Activated CD4-positive, alpha-beta T cell treated with anti-CD3 and anti-CD28 coated beads for 36 hours (primary cell): ENCODE results near the gene SRSF3. TPM values are rescaled to one million over a fixed set of nuclear protein-coding genes. Genes with fewer than 3 reads are reported as not detected.
A peak's percentile ranks its signal among the peaks of the same experiment; 100 is the strongest.

Experiments used
- ATAC-seq: fragments of 200-7000 bp; cut with Tn5 transposase; one replicate; pipeline ENCODE4 v1.10.0; 2021; ENCODE audit warnings: mild to moderate bottlenecking, moderate library complexity
- CTCF ChIA-PET: fragments of 350-600 bp; sonication (Branson Sonifier 250); formaldehyde crosslinking; loops from one replicate; lab custom pipeline; 2021; ENCODE audit warnings: antibody characterized with exemption; lab: Charles Lee
- POLR2A ChIA-PET: fragments of 350-600 bp; sonication (Branson Sonifier 250); formaldehyde crosslinking; loops from one replicate; lab custom pipeline; 2021; ENCODE audit warnings: antibody characterized with exemption, inconsistent platforms; lab: Charles Lee
- DNase-seq: peaks from one replicate; pipeline ENCODE4 v3.0.0-alpha.2; 2020
- H3K27ac Mint-ChIP-seq: one replicate; pipeline ENCODE4 v1.8.0; 2021; ENCODE audit warnings: mixed read lengths
- H3K27me3 Mint-ChIP-seq: one replicate; pipeline ENCODE4 v1.8.0; 2021; ENCODE audit warnings: mixed read lengths
- H3K36me3 Mint-ChIP-seq: one replicate; pipeline ENCODE4 v1.8.0; 2021; ENCODE audit warnings: low read depth, mixed read lengths
- H3K4me1 Mint-ChIP-seq: one replicate; pipeline ENCODE4 v1.8.0; 2021; ENCODE audit warnings: mixed read lengths
- H3K4me3 Mint-ChIP-seq: one replicate; pipeline ENCODE4 v1.8.0; 2021; ENCODE audit warnings: mild to moderate bottlenecking, moderate library complexity, mixed read lengths
- H3K9me3 Mint-ChIP-seq: one replicate; pipeline ENCODE4 v1.8.0; 2021; ENCODE audit warnings: low read depth, mixed read lengths
- intact Hi-C, 2 experiments: fragments of 100-400 bp; cut with DNase I in 1 of 2; cut with micrococcal nuclease in 1 of 2; formaldehyde crosslinking; loops; one replicate each; pipeline versions ENCODE4 v1.14.2 to v1.15.1; 2022 to 2024; cut with DNase I, micrococcal nuclease
- total RNA-seq, 2 experiments: library from RNA; stranded (reverse); gene quantifications; one replicate each; pipeline ENCODE4 v1.2.3, GENCODE V29; 2021

Gene SRSF3
- total RNA-seq, result 100 to 1,000 TPM; 298 to 464 TPM

DNA sequence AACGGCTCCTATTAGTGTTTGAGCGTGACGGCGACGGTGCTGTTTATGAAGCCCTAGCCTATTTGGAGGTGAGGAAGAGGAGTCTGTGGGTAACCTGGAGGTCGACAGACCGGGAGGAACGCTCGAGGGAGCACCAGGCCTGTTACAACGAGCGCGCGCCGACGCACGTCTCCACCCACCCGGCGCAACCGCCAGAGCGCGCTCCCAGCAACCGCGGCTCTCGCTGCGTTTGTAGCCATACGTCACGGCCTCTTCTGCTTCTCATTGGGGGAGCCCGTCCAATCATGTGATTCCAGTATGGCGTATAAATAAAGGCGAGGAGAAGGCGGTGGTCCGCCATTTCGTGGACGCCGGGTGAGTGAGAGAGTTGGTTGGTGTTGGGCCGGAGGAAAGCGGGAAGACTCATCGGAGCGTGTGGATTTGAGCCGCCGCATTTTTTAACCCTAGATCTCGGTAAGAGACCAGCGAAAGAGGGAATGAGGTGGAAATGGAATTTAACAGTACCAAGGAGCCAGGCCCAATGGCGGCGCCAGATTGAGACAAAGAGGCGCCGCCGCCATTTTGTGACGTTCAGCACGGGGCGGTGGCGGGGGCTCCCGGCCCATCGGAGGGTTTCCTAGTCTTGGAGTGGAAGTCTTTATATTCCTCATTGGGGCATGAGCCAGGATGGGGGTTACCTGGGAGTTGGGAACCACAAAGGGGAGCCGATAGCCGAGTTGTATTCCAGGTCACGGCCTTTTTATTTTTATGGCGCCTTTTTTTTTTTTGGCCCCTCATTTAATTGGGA lies at the start of gene SRSF3:
Gene SRSF3 (plus strand): TSS at position 334 of the 787 bp plus-strand sequence. CDS start 2,401 bp downstream, outside the sequence.
- ChIA-PET CTCF (interaction anchor here (1.0 kb wide), 1 partner anchor 99 kb away, joined by 3 read pairs; no protein-coding TSS in a partner anchor), POLR2A (interaction anchor here (0.6 to 2.6 kb wide), 8 partner anchors 13 to 296 kb away, joined by 3 to 11 read pairs (median 4); no protein-coding TSS in a partner anchor)
- H3K4me1 Mint-ChIP-seq, result peaks cover 21% of the 10 kb centered on the region
- no peaks in the 10 kb centered on the region for H3K27me3 Mint-ChIP-seq
- no peaks in the 10 kb centered on the region for H3K9me3 Mint-ChIP-seq
- DNase-seq (peak; percentile 98), ATAC-seq (peak; percentile 92)
- H3K36me3 Mint-ChIP-seq, result peaks cover 52% of the 10 kb centered on the region
- peak within 1 kb of the TSS; percentile 99 for H3K27ac Mint-ChIP-seq
- H3K4me3 Mint-ChIP-seq, result peak within 1 kb of the TSS; percentile 88
- intact Hi-C loops, result loop anchor here (1.0 to 2.0 kb wide), 11 partner anchors 47 to 577 kb away; partner anchors contain the start of genes STK38 (in 2 of the 2), KCTD20 (in 1 of the 2), MAPK13 (in 1 of the 2) and MAPK14 (in 1 of the 2)

DNA sequence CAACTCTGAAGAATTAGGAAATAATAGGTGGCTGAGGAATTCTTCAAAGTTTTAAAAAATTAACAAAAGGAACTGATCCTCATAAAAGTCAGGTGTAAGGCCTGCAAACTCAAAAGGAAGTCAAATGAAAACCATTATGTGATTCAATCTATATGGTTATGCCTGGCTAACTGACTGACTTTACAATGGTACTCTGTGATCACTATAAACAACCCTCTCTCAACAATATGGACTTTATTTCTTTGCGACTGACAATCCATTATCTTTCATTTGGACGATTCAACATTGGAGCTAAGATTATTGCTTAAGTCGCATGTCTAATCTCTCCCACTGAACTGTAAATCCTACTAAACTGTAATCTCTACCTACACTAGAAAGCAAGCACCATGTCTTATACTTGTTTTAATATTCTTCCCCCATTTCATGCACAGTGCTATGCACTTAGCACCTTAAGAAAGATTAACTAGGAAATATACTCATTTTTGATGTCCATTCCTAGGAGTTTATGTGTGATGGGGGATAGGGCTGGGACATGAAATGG lies 48.3 kb upstream of the SRSF3 start:
- CTCF ChIA-PET, result interaction anchor here (0.7 to 1.0 kb wide), 6 partner anchors 12 to 107 kb away, joined by 3 to 4 read pairs (median 3); no protein-coding TSS in a partner anchor
- peaks cover 48% of the 10 kb centered on the region for H3K4me1 Mint-ChIP-seq

DNA sequence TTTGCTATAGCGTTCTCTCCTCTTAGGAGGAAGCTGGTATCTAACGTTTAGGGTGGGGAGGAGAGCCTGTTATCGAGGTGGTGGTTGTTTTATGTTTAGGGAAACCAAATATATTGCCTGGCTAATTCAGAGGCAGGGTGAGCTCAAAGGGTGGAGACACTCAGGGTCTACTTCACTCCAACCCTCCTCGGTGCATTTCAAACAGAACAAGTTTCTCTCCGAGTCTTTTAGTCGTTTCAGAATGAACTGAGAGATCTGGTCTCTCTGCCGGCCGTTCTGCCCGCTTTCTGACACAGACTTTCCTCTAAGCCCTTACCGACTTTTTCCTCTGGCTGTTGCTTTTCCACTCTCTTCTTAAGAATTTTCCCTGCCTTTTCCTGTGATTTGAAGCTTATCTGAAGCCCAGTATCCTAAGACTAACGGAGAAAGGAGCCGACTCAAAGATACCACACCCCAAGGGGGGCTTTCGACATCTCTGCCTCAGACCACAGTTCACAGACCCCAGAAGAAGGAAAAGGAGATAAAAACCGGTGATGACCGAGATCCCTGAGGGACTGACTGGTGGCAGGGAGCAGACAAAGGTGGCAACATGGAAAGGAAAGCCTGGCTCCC lies 47.7 kb upstream of the SRSF3 start:
- intact Hi-C loops, result loop anchor here (2.0 to 5.0 kb wide), 5 partner anchors 48 to 518 kb away; partner anchors contain the start of genes KCTD20 (in 1 of the 2), MAPK13 (in 1 of the 2), PPIL1 (in 1 of the 2) and PXT1 (in 1 of the 2)
- ATAC-seq (peak; percentile 12), DNase-seq (peak; percentile 62)
- H3K27ac Mint-ChIP-seq, result peak overlapping the region; percentile 97
- peaks cover 12% of the 10 kb centered on the region for H3K36me3 Mint-ChIP-seq
- ChIA-PET CTCF (interaction anchor here (0.7 to 1.0 kb wide), 5 partner anchors 13 to 106 kb away, joined by 3 to 4 read pairs (median 3); no protein-coding TSS in a partner anchor), POLR2A (no interaction called here)
- H3K9me3 Mint-ChIP-seq, result no peaks in the 10 kb centered on the region
- H3K4me1 Mint-ChIP-seq, result peaks cover 43% of the 10 kb centered on the region
- no peaks in the 10 kb centered on the region for H3K27me3 Mint-ChIP-seq
- peak overlapping the region; percentile 94 for H3K4me3 Mint-ChIP-seq

More for the DNA sequence above, 48.3 kb upstream of the SRSF3 start:
- H3K36me3 Mint-ChIP-seq, result peaks cover 12% of the 10 kb centered on the region
- ATAC-seq (no peak), DNase-seq (no peak)
- intact Hi-C loops, result loop anchor here (2.0 to 5.0 kb wide), 5 partner anchors 49 to 517 kb away; partner anchors contain the start of genes KCTD20 (in 1 of the 2), MAPK13 (in 1 of the 2), PPIL1 (in 1 of the 2) and PXT1 (in 1 of the 2)
- H3K9me3 Mint-ChIP-seq, result no peaks in the 10 kb centered on the region
- POLR2A ChIA-PET, result interaction anchor here (0.5 to 1.3 kb wide), 2 partner anchors 50 to 1471 kb away, joined by 3 to 6 read pairs; no protein-coding TSS in a partner anchor
- peak overlapping the region; percentile 97 for H3K27ac Mint-ChIP-seq
- peak overlapping the region; percentile 94 for H3K4me3 Mint-ChIP-seq
- H3K27me3 Mint-ChIP-seq, result no peaks in the 10 kb centered on the region

DNA sequence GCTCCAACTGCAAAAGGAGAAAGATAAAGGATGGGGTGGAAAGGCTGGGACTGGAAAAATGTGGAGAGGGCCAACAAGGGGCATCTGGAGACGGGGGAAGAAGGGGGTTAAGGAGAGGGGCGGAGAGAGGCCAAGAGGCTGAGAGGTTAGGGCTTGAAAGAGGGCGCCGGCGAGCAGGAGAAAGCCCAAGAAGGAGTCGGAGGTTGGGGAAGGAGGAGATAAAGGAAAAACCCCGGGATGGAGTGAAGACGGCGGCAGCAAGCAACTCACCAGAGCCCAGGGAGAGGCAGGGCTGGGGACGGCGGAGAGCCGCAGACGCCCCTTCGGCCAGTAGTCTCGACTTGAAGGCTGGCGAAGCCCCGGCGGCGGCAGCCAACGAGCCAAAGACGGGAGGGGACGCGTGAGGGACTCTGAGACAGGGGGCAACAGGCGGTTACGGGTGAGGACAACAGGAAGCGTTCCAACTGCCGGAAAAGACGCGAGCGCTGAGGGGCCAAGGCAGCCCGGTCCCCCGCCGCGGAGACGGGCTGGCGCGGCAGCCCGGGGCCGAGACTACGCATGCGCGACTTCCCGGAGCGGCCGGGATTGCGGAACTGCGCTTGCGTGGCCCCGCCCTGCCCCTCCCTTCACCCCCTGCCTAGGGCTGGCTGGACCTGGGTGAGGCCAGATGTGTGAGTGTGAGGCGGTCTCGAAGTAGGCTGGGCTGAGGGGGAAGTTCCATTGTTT lies 47.1 kb upstream of the SRSF3 start, which contains the start of gene STK38:
Gene STK38 (minus strand): TSS at position 560 of the 726 bp plus-strand sequence. CDS start 7,277 bp downstream, outside the sequence.
- POLR2A ChIA-PET, result interaction anchor here (0.6 kb wide), 1 partner anchor 50 kb away, joined by 3 read pairs; no protein-coding TSS in a partner anchor
- peak within 1 kb of the TSS; percentile 94 for H3K4me3 Mint-ChIP-seq
- CTCF ChIA-PET, result interaction anchor here (0.9 to 1.0 kb wide), 2 partner anchors 13 to 103 kb away, joined by 3 to 4 read pairs; no protein-coding TSS in a partner anchor
- H3K4me1 Mint-ChIP-seq, result peaks cover 36% of the 10 kb centered on the region
- DNase-seq, result peak; percentile 97
- H3K36me3 Mint-ChIP-seq, result peaks cover 9% of the 10 kb centered on the region
- H3K27me3 Mint-ChIP-seq, result no peaks in the 10 kb centered on the region
- H3K9me3 Mint-ChIP-seq, result no peaks in the 10 kb centered on the region
- intact Hi-C loops, result loop anchor here (1.0 to 5.0 kb wide), 10 partner anchors 47 to 518 kb away; partner anchors contain the start of genes KCTD20 (in 2 of the 2), PXT1 (in 2 of the 2), SRSF3 (in 2 of the 2) and MAPK13 (in 1 of the 2)
- H3K27ac Mint-ChIP-seq, result peak within 1 kb of the TSS; percentile 97
- ATAC-seq, result peak; percentile 90

DNA sequence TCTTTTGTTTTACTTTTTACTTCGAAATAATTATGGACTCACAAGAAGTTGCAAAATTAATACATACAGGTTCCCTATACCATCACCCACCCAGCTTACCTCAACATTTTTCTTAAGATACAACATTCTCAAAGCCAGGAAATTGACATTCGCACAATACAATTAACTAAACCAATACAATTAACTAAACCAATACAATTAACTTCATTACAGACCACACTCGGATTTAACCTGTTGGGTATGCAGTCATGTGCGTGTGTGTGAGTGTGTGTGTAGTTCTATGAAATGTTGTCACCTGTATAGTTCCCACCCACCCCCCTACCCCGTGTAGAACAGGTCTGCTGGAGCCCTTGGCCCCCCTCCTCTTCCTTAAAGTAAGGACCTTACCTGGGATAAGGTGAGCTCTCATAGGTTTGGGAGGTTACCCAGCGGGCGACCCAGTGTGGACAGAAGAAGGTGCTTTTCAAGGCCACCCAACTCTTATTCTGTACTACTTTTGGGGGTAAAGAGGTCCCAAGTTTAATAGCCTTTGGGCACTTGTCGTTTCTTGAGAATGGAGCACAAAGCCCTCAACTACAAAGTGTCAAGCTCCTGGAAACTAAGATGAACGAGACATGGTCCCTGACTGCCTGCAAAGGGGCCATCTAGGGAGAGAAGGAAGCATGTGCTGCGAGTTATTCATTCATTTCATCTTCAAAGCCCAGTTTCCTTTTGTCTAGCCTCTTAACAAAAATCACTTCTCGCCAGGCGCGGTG lies 46.3 kb upstream of the SRSF3 start:
- no peak for ATAC-seq
- CTCF ChIA-PET, result interaction anchor here (1.0 kb wide), 1 partner anchor 28 kb away, joined by 4 read pairs; no protein-coding TSS in a partner anchor
- DNase-seq, result peak; percentile 19
- Mint-ChIP-seq H3K4me3 (peak overlapping the region; percentile 94), H3K27me3 (no peaks in the 10 kb centered on the region), H3K4me1 (peaks cover 35% of the 10 kb centered on the region), H3K9me3 (no peaks in the 10 kb centered on the region), H3K27ac (peak overlapping the region; percentile 93), H3K36me3 (peaks cover 9% of the 10 kb centered on the region)
- intact Hi-C loops, result loop anchor here (1.0 to 5.0 kb wide), 10 partner anchors 46 to 519 kb away; partner anchors contain the start of genes KCTD20 (in 2 of the 2), PXT1 (in 2 of the 2), SRSF3 (in 2 of the 2) and MAPK13 (in 1 of the 2)
- POLR2A ChIA-PET, result interaction anchor here (0.6 kb wide), 1 partner anchor 50 kb away, joined by 3 read pairs; no protein-coding TSS in a partner anchor

DNA sequence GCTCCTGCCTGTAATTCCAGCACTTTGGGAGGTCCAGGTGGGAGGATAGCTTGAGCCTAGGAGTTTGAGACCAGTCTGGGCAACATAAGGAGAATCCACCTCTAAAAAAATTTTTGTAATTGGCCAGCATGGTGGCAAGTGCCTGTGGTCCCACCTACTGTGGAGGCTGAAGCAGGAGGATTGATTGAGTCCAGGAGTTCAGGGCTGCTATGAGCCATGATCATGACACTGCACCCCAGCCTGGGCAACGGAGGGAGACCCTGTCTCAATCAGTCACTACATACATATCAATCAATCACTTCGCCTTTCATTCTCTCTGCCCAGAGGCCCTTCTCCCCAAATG lies 45.8 kb upstream of the SRSF3 start:
- no peak for ATAC-seq
- peak; percentile 24 for DNase-seq
- Mint-ChIP-seq H3K27me3 (no peaks in the 10 kb centered on the region), H3K4me3 (peak overlapping the region; percentile 9), H3K9me3 (no peaks in the 10 kb centered on the region), H3K27ac (peak overlapping the region; percentile 93), H3K36me3 (peaks cover 6% of the 10 kb centered on the region), H3K4me1 (peaks cover 30% of the 10 kb centered on the region)
- CTCF ChIA-PET, result interaction anchor here (0.6 to 1.2 kb wide), 6 partner anchors 9 to 211 kb away, joined by 3 to 4 read pairs (median 3); no protein-coding TSS in a partner anchor
- intact Hi-C loops, result loop anchor here (5.0 kb wide), 3 partner anchors 106 to 416 kb away; partner anchors contain the start of genes KCTD20 (in 1 of the 2), MAPK13 (in 1 of the 2), PPIL1 (in 1 of the 2) and PXT1 (in 1 of the 2)
- POLR2A ChIA-PET, result interaction anchor here (0.9 kb wide), 1 partner anchor 45 kb away, joined by 5 read pairs; the partner anchor contains the start of gene SRSF3

DNA sequence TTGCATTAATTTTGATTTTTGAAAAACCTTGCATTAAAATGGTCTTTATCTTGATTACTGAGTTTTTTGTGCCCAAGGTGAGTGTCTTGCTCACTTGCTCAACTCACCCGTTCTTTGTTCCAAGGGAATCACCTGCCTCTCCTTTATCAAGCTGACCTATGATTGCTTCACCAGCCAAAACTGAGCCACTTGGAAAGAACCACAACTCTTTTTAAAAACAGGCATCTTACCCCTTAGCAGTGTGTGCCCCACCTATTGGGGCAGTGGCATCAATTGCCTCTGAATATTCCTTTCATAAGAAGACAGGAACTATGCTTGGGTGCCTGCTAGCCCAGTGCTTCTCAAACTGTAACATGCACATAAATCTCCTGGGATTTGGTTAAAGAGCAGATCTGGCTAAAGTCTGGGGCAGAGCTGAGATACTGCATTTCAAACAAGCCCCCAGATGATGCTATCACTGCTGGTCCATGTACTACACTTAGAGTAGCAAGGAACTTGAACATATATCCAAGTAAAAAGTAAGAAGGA lies 43.6 kb upstream of the SRSF3 start:
- H3K36me3 Mint-ChIP-seq, result no peaks in the 10 kb centered on the region
- ATAC-seq (no peak), DNase-seq (no peak)
- H3K9me3 Mint-ChIP-seq, result no peaks in the 10 kb centered on the region
- intact Hi-C loops, result no loop called here
- ChIA-PET POLR2A (interaction anchor here (0.6 kb wide), 1 partner anchor 39 kb away, joined by 3 read pairs; no protein-coding TSS in a partner anchor), CTCF (no interaction called here)
- no peak overlapping the region for H3K4me3 Mint-ChIP-seq
- peaks cover 14% of the 10 kb centered on the region for H3K4me1 Mint-ChIP-seq
- no peaks in the 10 kb centered on the region for H3K27me3 Mint-ChIP-seq
- no peak overlapping the region for H3K27ac Mint-ChIP-seq

DNA sequence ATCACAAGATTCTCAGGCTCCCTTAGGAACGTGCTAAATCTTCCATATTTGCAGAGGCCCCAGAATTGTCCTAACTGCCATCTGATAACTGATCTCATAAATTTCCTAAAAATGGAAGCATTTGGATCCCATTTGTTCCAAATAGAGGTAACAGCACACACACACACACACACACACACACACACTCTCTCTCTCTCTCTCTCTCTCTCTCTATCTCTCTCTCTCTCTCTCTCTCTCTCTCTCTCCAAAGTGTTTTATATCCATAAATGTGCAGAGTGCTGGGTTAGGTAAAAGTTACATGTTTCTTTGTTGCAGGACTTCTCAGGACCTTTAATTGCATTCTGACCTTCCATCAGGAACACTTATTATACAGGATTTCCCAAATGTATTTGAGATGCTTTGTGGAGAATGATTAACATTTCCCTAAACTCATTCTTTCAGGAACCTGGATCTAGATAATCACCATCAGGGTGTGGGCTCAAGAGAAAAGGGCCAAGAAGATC lies 38.4 kb upstream of the SRSF3 start:
- POLR2A ChIA-PET, result no interaction called here
- CTCF ChIA-PET, result interaction anchor here (0.6 kb wide), 1 partner anchor 171 kb away, joined by 3 read pairs; no protein-coding TSS in a partner anchor
- intact Hi-C loops, result no loop called here
- Mint-ChIP-seq H3K9me3 (no peaks in the 10 kb centered on the region), H3K4me3 (no peak overlapping the region), H3K36me3 (no peaks in the 10 kb centered on the region), H3K4me1 (no peaks in the 10 kb centered on the region), H3K27me3 (no peaks in the 10 kb centered on the region), H3K27ac (no peak overlapping the region)
- DNase-seq (no peak), ATAC-seq (no peak)

DNA sequence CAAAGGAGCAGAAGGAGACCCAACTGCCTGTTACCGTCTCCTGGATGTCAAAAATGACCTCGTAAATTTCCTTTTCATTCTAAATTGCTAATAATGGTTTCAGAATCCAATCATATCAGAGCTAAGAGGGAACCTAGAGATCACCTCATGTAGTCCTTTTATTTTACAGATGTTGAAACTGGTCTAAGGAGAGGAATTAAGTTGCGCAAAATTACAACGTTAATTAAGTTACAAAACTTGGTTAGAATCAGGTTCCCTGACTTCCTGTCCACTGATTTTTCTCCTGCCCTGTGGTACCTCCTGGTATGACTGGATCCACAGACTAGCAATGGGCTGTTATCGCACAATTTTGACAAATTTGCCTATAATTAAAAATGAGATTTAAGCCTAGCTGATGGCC lies 37.9 kb upstream of the SRSF3 start:
- DNase-seq, result no peak
- H3K27ac Mint-ChIP-seq, result no peak overlapping the region
- no peaks in the 10 kb centered on the region for H3K36me3 Mint-ChIP-seq
- ChIA-PET POLR2A (no interaction called here), CTCF (no interaction called here)
- no peaks in the 10 kb centered on the region for H3K4me1 Mint-ChIP-seq
- intact Hi-C loops, result no loop called here
- ATAC-seq, result no peak
- H3K27me3 Mint-ChIP-seq, result no peaks in the 10 kb centered on the region
- H3K9me3 Mint-ChIP-seq, result no peaks in the 10 kb centered on the region
- no peak overlapping the region for H3K4me3 Mint-ChIP-seq
